Measurements from ENCODE around the gene CXXC4.

The CXXC4 gene

GRCh38 chr4:104494822-104495559 lies at the start of gene CXXC4:
Gene CXXC4, minus strand, starts transcription at chr4:104494894. Its CDS starts 3,092 bp downstream, at chr4:104491802.
- no peaks in the 10 kb centered on the region for H3K36me3 ChIP-seq (replicated peaks)
- H3K27me3 ChIP-seq (ENCODE audit: low read depth): no peaks in the 10 kb centered on the region
- peak within 1 kb of the TSS; percentile 44 for H3K4me3 ChIP-seq
- peaks cover 16% of the 10 kb centered on the region for H3K4me1 ChIP-seq
- H3K9me3 ChIP-seq: no peaks in the 10 kb centered on the region
- in situ Hi-C loops (cut with MboI; ENCODE audit: low sequenced_read_pairs): no loop called here
- DNase-seq (ENCODE audit: low spot score in 2 of 2): peak; percentile 61 to 86

GRCh38 chr4:104533156-104533555 lies 38.5 kb upstream of the CXXC4 start:
- in situ Hi-C loops (cut with MboI; ENCODE audit: low sequenced_read_pairs): no loop called here
- Histone ChIP-seq H3K27me3 (ENCODE audit: low read depth) (no peaks in the 10 kb centered on the region), H3K9me3 (no peaks in the 10 kb centered on the region), H3K4me1 (no peaks in the 10 kb centered on the region), H3K36me3 (replicated peaks) (no peaks in the 10 kb centered on the region), H3K4me3 (no peak overlapping the region)
- no peak for DNase-seq (ENCODE audit: low spot score in 2 of 2)

- Histone ChIP-seq H3K4me3 (no peak overlapping the region), H3K9me3 (no peaks in the 10 kb centered on the region), H3K4me1 (no peaks in the 10 kb centered on the region), H3K36me3 (replicated peaks) (no peaks in the 10 kb centered on the region), H3K27me3 (ENCODE audit: low read depth) (no peaks in the 10 kb centered on the region)
- no peak for DNase-seq (ENCODE audit: low spot score in 2 of 2)
- in situ Hi-C loops (cut with MboI; ENCODE audit: low sequenced_read_pairs): no loop called here
Observed at GRCh38 chr4:104532677-104533076, 38.0 kb upstream of the CXXC4 start.

- in situ Hi-C loops (cut with MboI; ENCODE audit: low sequenced_read_pairs): no loop called here
- no peaks in the 10 kb centered on the region for H3K4me1 ChIP-seq
- no peaks in the 10 kb centered on the region for H3K36me3 ChIP-seq (replicated peaks)
- no peaks in the 10 kb centered on the region for H3K9me3 ChIP-seq
- no peak for DNase-seq (ENCODE audit: low spot score in 2 of 2)
- no peaks in the 10 kb centered on the region for H3K27me3 ChIP-seq (ENCODE audit: low read depth)
- no peak overlapping the region for H3K4me3 ChIP-seq
Observed at GRCh38 chr4:104531390-104531789, 36.7 kb upstream of the CXXC4 start.

- H3K27me3 ChIP-seq (ENCODE audit: low read depth): no peaks in the 10 kb centered on the region
- in situ Hi-C loops (cut with MboI; ENCODE audit: low sequenced_read_pairs): no loop called here
Observed at GRCh38 chr4:104530426-104530825, 35.7 kb upstream of the CXXC4 start.

GRCh38 chr4:104524591-104524990 lies 29.9 kb upstream of the CXXC4 start:
- H3K4me3 ChIP-seq: no peak overlapping the region
- H3K4me1 ChIP-seq: no peaks in the 10 kb centered on the region
- DNase-seq (ENCODE audit: low spot score in 2 of 2): no peak
- in situ Hi-C loops (cut with MboI; ENCODE audit: low sequenced_read_pairs): no loop called here
- H3K36me3 ChIP-seq (replicated peaks): no peaks in the 10 kb centered on the region
- H3K27me3 ChIP-seq (ENCODE audit: low read depth): no peaks in the 10 kb centered on the region
- no peaks in the 10 kb centered on the region for H3K9me3 ChIP-seq

More at GRCh38 chr4:104530426-104530825, 35.7 kb upstream of the CXXC4 start:
- H3K4me1 ChIP-seq: no peaks in the 10 kb centered on the region
- H3K4me3 ChIP-seq: no peak overlapping the region
- DNase-seq (ENCODE audit: low spot score in 2 of 2): no peak
- no peaks in the 10 kb centered on the region for H3K9me3 ChIP-seq
- H3K36me3 ChIP-seq (replicated peaks): no peaks in the 10 kb centered on the region

GRCh38 chr4:104524026-104524425 lies 29.3 kb upstream of the CXXC4 start:
- Histone ChIP-seq H3K27me3 (ENCODE audit: low read depth) (no peaks in the 10 kb centered on the region), H3K4me3 (no peak overlapping the region), H3K9me3 (no peaks in the 10 kb centered on the region), H3K36me3 (replicated peaks) (no peaks in the 10 kb centered on the region), H3K4me1 (no peaks in the 10 kb centered on the region)
- in situ Hi-C loops (cut with MboI; ENCODE audit: low sequenced_read_pairs): no loop called here
- no peak for DNase-seq (ENCODE audit: low spot score in 2 of 2)

- Histone ChIP-seq H3K4me1 (no peaks in the 10 kb centered on the region), H3K9me3 (no peaks in the 10 kb centered on the region), H3K27me3 (ENCODE audit: low read depth) (no peaks in the 10 kb centered on the region), H3K36me3 (replicated peaks) (no peaks in the 10 kb centered on the region), H3K4me3 (no peak overlapping the region)
- DNase-seq (ENCODE audit: low spot score in 2 of 2): no peak
- in situ Hi-C loops (cut with MboI; ENCODE audit: low sequenced_read_pairs): no loop called here
Observed at GRCh38 chr4:104519588-104519987, 24.9 kb upstream of the CXXC4 start.

GRCh38 chr4:104516884-104517283 lies 22.2 kb upstream of the CXXC4 start:
- no peaks in the 10 kb centered on the region for H3K4me1 ChIP-seq
- H3K27me3 ChIP-seq (ENCODE audit: low read depth): no peaks in the 10 kb centered on the region
- no peak for DNase-seq (ENCODE audit: low spot score in 2 of 2)
- in situ Hi-C loops (cut with MboI; ENCODE audit: low sequenced_read_pairs): no loop called here
- no peaks in the 10 kb centered on the region for H3K36me3 ChIP-seq (replicated peaks)
- no peaks in the 10 kb centered on the region for H3K9me3 ChIP-seq
- no peak overlapping the region for H3K4me3 ChIP-seq

GRCh38 chr4:104508224-104508623 lies 13.5 kb upstream of the CXXC4 start:
- no peaks in the 10 kb centered on the region for H3K9me3 ChIP-seq
- H3K4me3 ChIP-seq: no peak overlapping the region
- no peaks in the 10 kb centered on the region for H3K4me1 ChIP-seq
- peaks cover 2% of the 10 kb centered on the region; the same call in 1 of the 2 replicates for H3K27me3 ChIP-seq (ENCODE audit: low read depth)
- DNase-seq (ENCODE audit: low spot score in 2 of 2): no peak
- H3K36me3 ChIP-seq (replicated peaks): no peaks in the 10 kb centered on the region
- in situ Hi-C loops (cut with MboI; ENCODE audit: low sequenced_read_pairs): no loop called here

GRCh38 chr4:104507112-104507511 lies 12.4 kb upstream of the CXXC4 start:
- Histone ChIP-seq H3K27me3 (ENCODE audit: low read depth) (peaks cover 5% of the 10 kb centered on the region; the same call in 1 of the 2 replicates), H3K4me3 (no peak overlapping the region), H3K9me3 (no peaks in the 10 kb centered on the region), H3K36me3 (replicated peaks) (no peaks in the 10 kb centered on the region), H3K4me1 (no peaks in the 10 kb centered on the region)
- no peak for DNase-seq (ENCODE audit: low spot score in 2 of 2)
- in situ Hi-C loops (cut with MboI; ENCODE audit: low sequenced_read_pairs): no loop called here

GRCh38 chr4:104504536-104504935 lies 9.8 kb upstream of the CXXC4 start:
- H3K4me1 ChIP-seq: peaks cover 11% of the 10 kb centered on the region
- in situ Hi-C loops (cut with MboI; ENCODE audit: low sequenced_read_pairs): no loop called here

GRCh38 chr4:104502471-104502870 lies 7.8 kb upstream of the CXXC4 start:
- Histone ChIP-seq H3K4me1 (peaks cover 11% of the 10 kb centered on the region), H3K36me3 (replicated peaks) (no peaks in the 10 kb centered on the region), H3K27me3 (ENCODE audit: low read depth) (0 out of 2 replicates have a peak, but pooled peaks cover 3% of the 10 kb centered on the region), H3K9me3 (no peaks in the 10 kb centered on the region), H3K4me3 (no peak overlapping the region)
- DNase-seq (ENCODE audit: low spot score in 2 of 2): no peak
- in situ Hi-C loops (cut with MboI; ENCODE audit: low sequenced_read_pairs): no loop called here

More at GRCh38 chr4:104504536-104504935, 9.8 kb upstream of the CXXC4 start:
- no peaks in the 10 kb centered on the region for H3K9me3 ChIP-seq
- peaks cover 5% of the 10 kb centered on the region; the same call in 1 of the 2 replicates for H3K27me3 ChIP-seq (ENCODE audit: low read depth)
- no peak for DNase-seq (ENCODE audit: low spot score in 2 of 2)
- H3K36me3 ChIP-seq (replicated peaks): no peaks in the 10 kb centered on the region
- no peak overlapping the region for H3K4me3 ChIP-seq

- H3K4me1 ChIP-seq: peaks cover 11% of the 10 kb centered on the region
- H3K4me3 ChIP-seq: no peak overlapping the region
- peak in 1 of 2 experiments; percentile 82 for DNase-seq (ENCODE audit: low spot score in 2 of 2)
- H3K27me3 ChIP-seq (ENCODE audit: low read depth): 0 out of 2 replicates have a peak, but pooled peaks cover 3% of the 10 kb centered on the region
- in situ Hi-C loops (cut with MboI; ENCODE audit: low sequenced_read_pairs): no loop called here
- H3K9me3 ChIP-seq: no peaks in the 10 kb centered on the region
- no peaks in the 10 kb centered on the region for H3K36me3 ChIP-seq (replicated peaks)
Observed at GRCh38 chr4:104501290-104501689, 6.6 kb upstream of the CXXC4 start.
